GM12891 (cell line): ENCODE results near the gene SLX4IP.

Experiments
- POLR2A ChIP-seq: IDR thresholded peaks from 2 replicates; pipeline ENCODE4 v1.6.1; 2011; ENCODE audit warnings: low read depth, low read length, control low read depth
- POLR2AphosphoS5 ChIP-seq: IDR thresholded peaks from 2 replicates; pipeline ENCODE4 v1.6.1; 2011; ENCODE audit warnings: low read depth, low read length, control low read depth
- SPI1 ChIP-seq: IDR thresholded peaks from 2 replicates; pipeline ENCODE4 v1.6.1; 2011; ENCODE audit warnings: low read depth, low read length, control low read depth
- TAF1 ChIP-seq: IDR thresholded peaks from 2 replicates; pipeline ENCODE4 v1.6.1; 2011; ENCODE audit warnings: low read depth, low read length, control low read depth

- TF ChIP-seq POLR2A (no peak), SPI1 (no peak), TAF1 (no peak), POLR2AphosphoS5 (no peak)
Measured at GRCh38 chr20:10568032-10568431, 132.9 kb downstream of the SLX4IP start.
